Neural progenitor cell (in vitro differentiated cells): ENCODE data around the gene PRCP.

Experiments
- EZH2 ChIP-seq: fragments of 200-600 bp; sonication (generic); IDR thresholded peaks from 2 replicates; pipeline ENCODE4 v1.6.1; 2017; ENCODE audit warnings: antibody characterized with exemption, mild to moderate bottlenecking, moderate library complexity
- EZH2phosphoT487 ChIP-seq: fragments of 200-600 bp; sonication (generic); IDR thresholded peaks from 2 replicates; pipeline ENCODE4 v1.6.1; 2017; ENCODE audit warnings: antibody characterized with exemption
- TF ChIP-seq, protein P1 (sequence below): fragments of 200-600 bp; sonication (generic); IDR thresholded peaks from 2 replicates; pipeline ENCODE4 v1.5.1; 2017; ENCODE audit warnings: antibody characterized with exemption, mild to moderate bottlenecking

- TF ChIP-seq, protein P1, sequence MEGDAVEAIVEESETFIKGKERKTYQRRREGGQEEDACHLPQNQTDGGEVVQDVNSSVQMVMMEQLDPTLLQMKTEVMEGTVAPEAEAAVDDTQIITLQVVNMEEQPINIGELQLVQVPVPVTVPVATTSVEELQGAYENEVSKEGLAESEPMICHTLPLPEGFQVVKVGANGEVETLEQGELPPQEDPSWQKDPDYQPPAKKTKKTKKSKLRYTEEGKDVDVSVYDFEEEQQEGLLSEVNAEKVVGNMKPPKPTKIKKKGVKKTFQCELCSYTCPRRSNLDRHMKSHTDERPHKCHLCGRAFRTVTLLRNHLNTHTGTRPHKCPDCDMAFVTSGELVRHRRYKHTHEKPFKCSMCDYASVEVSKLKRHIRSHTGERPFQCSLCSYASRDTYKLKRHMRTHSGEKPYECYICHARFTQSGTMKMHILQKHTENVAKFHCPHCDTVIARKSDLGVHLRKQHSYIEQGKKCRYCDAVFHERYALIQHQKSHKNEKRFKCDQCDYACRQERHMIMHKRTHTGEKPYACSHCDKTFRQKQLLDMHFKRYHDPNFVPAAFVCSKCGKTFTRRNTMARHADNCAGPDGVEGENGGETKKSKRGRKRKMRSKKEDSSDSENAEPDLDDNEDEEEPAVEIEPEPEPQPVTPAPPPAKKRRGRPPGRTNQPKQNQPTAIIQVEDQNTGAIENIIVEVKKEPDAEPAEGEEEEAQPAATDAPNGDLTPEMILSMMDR = no peak
- no peak for TF ChIP-seq EZH2phosphoT487
- no peak for TF ChIP-seq EZH2
Observed at GRCh38 chr11:82826526-82826925, 73.7 kb downstream of the PRCP start.
